H1 (cell line): Measurements from ENCODE around the gene GSG1L2. TPM values are rescaled to one million over a fixed set of nuclear protein-coding genes. Genes with fewer than 3 reads are reported as not detected.

Experiments
- CHD2 ChIP-seq: IDR thresholded peaks from 2 replicates; pipeline ENCODE4 v1.6.1; 2012; ENCODE audit warnings: low read length, improper control_type of control experiment
- EGR1 ChIP-seq: IDR thresholded peaks from 2 replicates; pipeline ENCODE4 v1.6.1; 2011; ENCODE audit warnings: low read depth, low read length, borderline replicate concordance
- HDAC2 ChIP-seq, 2 experiments: fragments of 300-600 bp in 1 of 2; sonication (generic) in 1 of 2; IDR thresholded peaks; 2 replicates each; pipeline ENCODE4 v1.6.1; 2011 to 2012; ENCODE audit warnings: low read depth in 2 of 2, low read length in 2 of 2, mild to moderate bottlenecking in 2 of 2, moderate library complexity in 2 of 2, borderline replicate concordance in 1 of 2, inconsistent platforms in 1 of 2
- NANOG ChIP-seq: IDR thresholded peaks from 2 replicates; pipeline ENCODE4 v1.6.1; 2011; ENCODE audit warnings: low read length, low read depth, mild to moderate bottlenecking, inconsistent platforms; ENCODE audit not compliant: insufficient read depth, poor library complexity, severe bottlenecking
- polyA plus RNA-seq, 7 experiments: library from polyadenylated mRNA; depleted of rRNA in 3 of 7; stranded (reverse) in 5 of 7; unstranded in 2 of 7; fragments of >200 nt in 5 of 7; fragments of 200-250 nt in 2 of 7; gene quantifications; 1 replicate in 5 of 7; 2 replicates in 1 of 7; 4 replicates in 1 of 7; pipeline versions ENCODE4 v1.2.1 to v1.2.3, GENCODE V29; 2011 to 2013; ENCODE audit warnings: missing spikeins in 2 of 7, mixed read lengths in 2 of 7
- total RNA-seq: library from RNA; stranded (reverse); fragmentation: NEBNext Ultra II Directional; extraction: Animal tissue kit (Norgen Biotek cat#: 25700); gene quantifications from 2 replicates; pipeline ENCODE4 v1.2.1, GENCODE V29; 2021

GSG1L2 gene
- total and polyA plus RNA-seq, 2 of the 8 experiments (the other 6 are each of a cell fraction or from before 2014, with no cell fraction given) = not detected

DNA sequence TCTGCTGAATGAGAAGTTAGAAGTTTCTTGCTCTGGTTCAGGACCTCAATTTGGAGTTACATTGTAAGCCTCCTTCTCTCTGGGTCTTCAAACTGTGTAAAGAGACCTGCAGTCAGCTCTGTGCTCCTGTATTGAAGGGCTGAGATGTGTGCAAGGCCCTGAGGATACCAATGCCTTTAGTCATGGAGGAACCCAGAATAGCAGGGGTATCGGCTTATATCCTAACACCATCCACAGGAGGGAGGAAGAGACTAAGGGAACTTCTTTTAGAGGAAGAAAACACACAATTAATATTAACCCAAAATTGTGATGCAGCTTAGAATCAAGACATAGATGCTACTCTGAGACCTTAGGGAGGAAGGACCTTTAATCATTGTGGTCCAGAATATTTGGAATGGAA, 40.3 kb upstream of the GSG1L2 start (continued):
- no peak for TF ChIP-seq EGR1
- no peak for TF ChIP-seq HDAC2 (IDR thresholded peaks at IDR 0.05; ENCODE audit: borderline replicate concordance in 1 of 2, low read depth in 2 of 2, low read length in 2 of 2)
- TF ChIP-seq CHD2 = no peak
- TF ChIP-seq NANOG = no peak
